ENCODE data around the gene SLCO2A1. TPM values are rescaled to one million over a fixed set of nuclear protein-coding genes. Genes with fewer than 3 reads are reported as not detected.
"Not testable (repeated sequence)": the region's sequence is repeated elsewhere in the genome, so short reads cannot be mapped to it uniquely, and the experiment has no call there.

Gene SLCO2A1
- total RNA-seq, result 7.8 TPM
- long read RNA-seq, full-length matches to known transcripts, result 1 of 1 reads
- long read RNA-seq, partial matches to known transcripts, result 0 of 1 reads
- long read RNA-seq, other reads (novel, unspliced or antisense), result 0 of 1 reads

DNA sequence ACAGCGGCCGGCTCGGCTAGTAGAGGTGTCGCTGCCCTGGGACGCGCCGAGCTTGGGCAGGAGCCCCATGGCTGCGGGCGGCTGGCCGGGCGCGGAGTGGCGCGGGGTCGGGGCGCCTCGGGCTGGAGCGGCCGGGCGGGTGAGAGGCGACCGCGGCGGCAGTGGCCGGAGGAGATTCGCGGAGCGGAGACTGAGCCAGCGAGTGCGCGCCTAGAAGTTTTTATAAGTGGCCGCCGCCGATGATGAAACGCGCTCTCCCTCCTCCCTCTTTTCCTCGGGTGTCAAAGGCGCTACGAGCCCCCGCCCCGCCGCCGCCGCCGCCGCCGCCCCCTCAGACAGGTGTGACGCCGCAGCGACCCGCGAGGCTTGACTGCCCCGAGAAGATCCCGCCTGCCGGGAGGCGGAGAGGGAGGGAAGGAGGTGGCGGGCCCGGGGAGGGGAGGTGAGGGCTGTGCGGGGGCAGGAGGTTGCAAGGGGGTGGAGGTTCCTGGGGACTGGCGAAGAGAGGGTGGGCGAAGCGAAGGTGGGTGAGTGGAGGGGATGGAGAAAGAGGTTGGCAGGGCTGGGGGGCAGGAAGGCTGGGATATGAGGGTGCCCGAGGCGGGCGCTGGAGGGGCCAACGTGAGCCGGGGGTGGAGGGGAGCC lies at the start of gene SLCO2A1:
SLCO2A1 (minus strand) TSS at position 192 of the 645 bp plus-strand sequence; CDS start at position 69, 123 bp downstream.
- DNase-seq (ENCODE audit: missing footprints) (no peak), ATAC-seq (peak; percentile 60)
- intact Hi-C loops (cut with DNase I), result no loop called here

DNA sequence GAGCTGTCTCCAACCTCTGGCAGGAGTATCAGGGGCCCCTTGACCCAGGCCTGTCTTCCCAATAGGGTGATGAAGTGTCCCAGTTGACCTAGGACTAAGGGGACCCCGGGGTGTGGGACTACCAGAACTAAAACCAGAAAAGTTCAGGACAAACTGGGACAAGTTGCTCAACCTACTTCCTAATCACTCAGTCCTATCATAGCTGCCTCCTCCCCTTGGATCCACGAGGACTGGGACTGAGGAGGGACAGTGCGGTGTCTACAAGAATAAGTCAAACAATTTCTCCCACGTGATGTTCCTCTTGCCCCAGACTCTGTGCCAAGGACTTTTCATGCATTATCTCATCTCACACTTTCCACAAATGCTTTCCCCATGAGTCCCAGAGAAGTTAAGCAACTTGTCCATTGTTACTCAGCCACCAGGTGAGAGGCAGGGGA lies 49.4 kb upstream of the SLCO2A1 start:
- DNase-seq (ENCODE audit: missing footprints), result no peak
- ATAC-seq, result no peak
- intact Hi-C loops (cut with DNase I), result no loop called here

DNA sequence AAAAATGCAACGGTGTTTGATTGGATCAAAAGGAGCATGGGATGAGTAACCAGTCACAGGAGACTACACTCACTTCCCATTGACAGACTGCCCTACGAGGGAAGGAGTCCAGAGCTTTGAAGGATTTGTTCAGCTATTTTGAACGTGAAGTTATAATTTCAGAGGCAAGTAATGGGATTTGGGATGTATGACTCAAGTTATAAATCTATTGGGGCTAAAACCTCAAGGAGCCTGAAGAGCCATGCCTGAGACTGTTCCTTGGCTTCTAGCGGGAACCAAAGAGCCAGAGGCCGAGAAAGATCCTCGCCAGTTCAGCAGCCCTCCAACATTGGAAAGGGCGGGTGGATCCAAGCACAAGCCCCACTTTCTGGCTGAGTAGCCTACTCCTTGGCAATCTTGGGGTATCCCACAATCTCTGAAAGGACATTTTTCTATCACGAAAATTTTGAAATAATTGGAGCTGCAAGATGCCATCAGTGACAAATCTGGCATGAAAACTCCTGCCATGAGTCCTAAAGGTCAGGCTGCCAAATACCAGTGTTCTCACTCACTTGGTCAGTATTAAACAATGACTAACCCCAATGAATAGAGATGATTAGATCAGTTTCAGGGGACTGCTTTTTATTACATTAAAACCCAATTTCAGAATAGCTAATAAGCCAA lies 48.6 kb upstream of the SLCO2A1 start:
- intact Hi-C loops (cut with DNase I), result no loop called here
- DNase-seq (ENCODE audit: missing footprints), result no peak
- no peak for ATAC-seq

DNA sequence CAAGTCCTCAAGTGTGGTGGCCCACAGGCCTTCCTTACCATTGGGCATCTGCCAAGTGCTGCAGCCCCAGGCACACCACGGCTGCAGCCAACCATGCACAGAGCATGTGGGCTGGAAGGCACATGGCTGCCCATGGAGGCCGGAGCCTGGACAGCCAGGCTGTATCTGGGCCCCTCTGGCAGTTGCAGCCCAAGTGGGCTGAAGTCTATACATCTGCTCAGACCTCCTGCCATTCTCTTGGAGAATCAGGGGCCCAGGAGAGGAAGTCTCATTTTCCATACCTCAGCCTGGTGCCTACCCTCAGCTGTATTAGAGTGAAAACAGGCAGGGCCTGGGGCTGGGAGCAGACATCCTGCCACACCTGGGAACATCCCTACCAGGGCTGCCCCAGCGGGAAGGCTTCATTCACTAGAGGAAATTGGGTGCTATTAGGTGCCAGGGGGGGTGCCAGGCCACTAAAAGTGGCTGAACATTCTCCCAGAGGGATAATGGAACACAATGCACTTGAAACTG lies 48.0 kb upstream of the SLCO2A1 start:
- DNase-seq (ENCODE audit: missing footprints), result no peak
- intact Hi-C loops (cut with DNase I), result no loop called here

DNA sequence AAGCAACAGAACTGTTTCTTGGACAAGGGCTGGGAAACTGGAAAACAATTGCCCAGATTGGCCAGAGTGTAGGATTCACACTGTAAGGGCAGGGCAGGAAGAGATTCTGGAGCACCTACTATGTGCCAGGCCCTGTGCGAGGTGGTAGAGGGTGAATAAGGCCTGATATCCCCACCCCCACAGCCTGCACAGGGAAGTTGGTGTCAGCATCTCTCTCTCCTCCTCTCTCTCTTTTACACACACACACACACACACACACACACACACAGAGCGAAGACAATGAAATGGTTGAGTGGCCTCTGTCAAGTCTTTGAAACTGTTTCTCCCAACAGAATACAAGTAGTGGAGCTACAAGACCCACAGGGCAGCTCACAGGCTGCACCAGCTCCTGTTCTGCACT lies 47.1 kb upstream of the SLCO2A1 start:
- ATAC-seq, result no peak
- intact Hi-C loops (cut with DNase I), result no loop called here
- no peak for DNase-seq (ENCODE audit: missing footprints)

More for the DNA sequence above, 48.0 kb upstream of the SLCO2A1 start:
- ATAC-seq, result no peak

DNA sequence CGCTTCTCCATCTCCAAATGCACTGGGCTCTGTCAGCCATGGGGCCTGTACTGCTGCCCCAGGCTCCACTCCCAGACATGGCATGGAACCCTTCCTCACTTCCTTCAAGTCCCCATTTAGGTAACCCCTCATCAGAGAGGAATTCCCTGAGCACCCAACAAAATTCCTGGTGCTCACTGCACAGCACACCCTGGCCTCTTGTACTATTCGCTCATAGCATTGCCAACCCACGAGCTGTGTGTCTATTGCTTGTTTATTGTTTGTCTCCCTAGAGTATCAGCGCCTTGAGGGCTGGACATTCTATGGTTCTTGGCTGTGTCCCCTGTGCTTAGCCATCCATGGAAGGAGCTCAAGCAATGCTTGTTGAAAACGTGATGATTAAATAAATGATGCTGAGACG lies 46.1 kb upstream of the SLCO2A1 start:
- ATAC-seq, result no peak
- intact Hi-C loops (cut with DNase I), result no loop called here
- no peak for DNase-seq (ENCODE audit: missing footprints)

DNA sequence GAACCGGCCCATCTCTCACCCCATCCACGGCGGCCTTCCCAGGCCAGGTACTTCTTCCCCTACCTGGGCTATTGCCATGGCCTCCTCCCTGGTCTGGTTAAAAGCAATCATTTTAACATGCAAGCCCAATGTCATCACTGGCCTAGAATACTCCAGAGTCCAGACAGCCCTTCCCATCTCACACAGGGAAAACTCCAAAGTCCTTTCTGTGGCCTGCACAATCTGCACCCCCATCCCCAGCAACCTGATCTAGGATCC lies 45.8 kb upstream of the SLCO2A1 start:
- ATAC-seq, result no peak
- no peak for DNase-seq (ENCODE audit: missing footprints)
- intact Hi-C loops (cut with DNase I), result no loop called here

DNA sequence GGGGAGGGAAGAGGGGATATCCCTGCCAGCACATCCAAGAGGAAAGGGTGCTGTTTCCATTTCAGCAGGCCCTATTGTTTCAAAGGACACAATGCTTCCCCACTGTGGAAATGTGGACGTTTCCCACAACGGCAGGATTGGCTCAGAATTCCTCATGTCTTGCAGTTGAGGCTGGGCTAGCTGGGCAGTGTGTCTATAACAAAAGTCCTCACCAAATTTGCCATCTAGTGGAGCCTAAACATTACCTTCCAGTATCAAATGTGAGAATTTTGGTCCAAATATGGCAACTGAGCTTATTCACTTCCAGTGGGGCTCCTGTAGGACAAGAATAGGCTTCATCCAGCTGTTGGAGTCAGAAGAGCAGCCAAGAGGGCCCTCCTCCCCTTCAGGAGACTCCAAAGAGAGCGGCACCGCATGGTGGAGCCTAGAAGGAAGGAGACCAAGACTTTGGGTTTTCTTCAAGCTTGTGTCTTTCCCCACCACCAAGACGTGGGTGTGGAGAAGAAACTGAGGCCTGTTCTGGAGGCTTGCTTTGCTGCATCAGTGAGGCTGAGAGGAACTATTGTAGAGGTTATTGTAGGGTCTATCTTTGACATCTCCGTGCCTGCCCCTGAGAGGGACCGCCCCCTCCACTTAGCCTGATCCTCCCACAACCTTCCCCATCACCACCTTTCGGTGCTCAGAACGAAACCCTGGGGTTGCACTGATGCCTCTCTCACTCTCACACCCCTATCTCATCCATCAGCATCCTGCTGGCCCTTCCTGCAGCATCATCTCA lies 45.3 kb upstream of the SLCO2A1 start:
- intact Hi-C loops (cut with DNase I), result no loop called here
- DNase-seq (ENCODE audit: missing footprints), result no peak

DNA sequence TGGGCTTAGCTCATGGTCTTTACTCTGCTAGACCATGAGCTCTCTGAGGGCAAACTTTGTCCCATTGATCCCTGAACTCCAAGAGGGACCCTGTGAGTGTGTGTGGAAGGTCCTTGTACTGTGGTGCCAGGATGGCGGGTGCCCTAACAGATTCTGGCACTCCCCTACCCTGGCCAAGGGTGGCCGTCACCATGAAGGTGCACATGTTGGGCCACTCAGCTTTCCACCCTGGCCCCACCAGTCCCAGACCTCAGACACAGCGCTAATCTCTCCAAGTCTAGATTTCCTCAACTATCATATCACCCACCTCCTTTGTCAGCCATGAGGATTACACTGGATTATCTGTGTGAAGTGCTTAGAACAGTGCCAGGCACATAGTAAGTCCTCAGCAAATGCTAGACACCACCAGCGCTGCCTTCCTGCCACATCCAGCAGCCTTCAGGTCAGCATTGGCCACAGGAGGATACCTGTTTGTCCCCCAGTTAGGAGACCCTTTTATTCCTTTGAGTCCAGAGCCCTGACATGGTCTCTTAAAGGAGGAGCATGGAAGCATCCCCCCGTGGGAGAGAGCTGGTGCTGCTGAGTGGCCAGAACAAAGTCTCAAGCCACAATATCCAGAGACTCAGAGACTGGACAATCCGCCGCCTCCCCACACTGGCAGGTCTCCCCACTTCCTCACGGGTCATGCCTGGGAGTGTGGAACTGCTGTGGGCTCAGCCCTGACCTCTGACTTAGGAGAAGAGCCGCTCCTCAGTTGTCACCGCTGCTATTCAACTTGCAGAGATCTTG lies 44.5 kb upstream of the SLCO2A1 start:
- DNase-seq (ENCODE audit: missing footprints), result no peak
- no peak for ATAC-seq
- intact Hi-C loops (cut with DNase I), result no loop called here

More for the DNA sequence above, 45.3 kb upstream of the SLCO2A1 start:
- ATAC-seq, result no peak

DNA sequence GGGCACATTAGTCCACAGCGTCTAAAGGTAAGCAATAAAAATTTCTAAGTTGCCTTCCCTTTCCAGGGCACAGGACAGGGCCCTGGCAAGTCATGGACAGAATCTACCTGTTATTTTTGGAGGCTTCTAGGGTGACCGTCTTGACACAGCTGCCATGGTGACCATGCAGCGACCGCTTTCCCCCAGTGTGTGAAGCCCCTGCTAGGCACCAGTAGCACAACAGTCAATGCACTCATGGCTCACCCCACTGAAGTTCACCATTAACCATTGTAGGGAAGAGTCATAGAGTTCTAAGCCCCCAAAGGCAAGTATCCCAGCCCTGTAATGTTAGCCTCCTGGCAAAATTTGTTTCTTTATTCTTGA lies 43.8 kb upstream of the SLCO2A1 start:
- intact Hi-C loops (cut with DNase I), result no loop called here
- no peak for ATAC-seq

DNA sequence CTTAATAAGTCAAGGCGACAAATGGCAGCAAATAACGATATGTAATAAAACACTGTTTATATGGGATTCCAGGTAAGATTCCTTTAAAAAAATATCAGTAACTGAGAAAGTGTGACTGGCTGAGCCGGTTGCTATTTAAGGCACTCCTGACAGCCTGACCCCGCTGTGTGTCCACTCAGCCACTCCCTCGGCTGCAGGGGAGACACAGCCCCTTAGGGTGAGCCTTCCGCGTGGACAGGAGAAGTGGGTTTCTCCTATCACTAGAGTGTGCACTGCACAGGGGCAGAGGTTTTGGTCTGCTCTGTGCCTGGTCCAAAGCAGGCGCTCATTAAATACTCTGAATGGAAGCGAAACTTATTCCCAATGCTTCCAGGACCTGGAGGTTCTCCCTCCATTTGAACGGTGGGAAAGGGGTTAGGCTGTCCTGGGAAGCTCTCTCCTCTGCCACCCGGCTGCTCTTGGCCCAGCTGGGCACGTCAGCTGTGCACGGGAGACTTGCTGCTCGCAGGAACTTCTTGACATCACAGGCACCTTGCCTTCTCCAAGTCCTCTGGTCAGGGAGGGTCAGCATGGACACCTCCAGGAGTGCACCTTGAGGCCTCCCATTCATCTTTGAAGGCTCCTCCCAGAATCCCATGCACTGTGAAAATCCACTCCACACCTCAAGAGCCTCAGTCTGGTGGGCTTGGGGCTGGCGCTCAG lies 43.3 kb upstream of the SLCO2A1 start:
- intact Hi-C loops (cut with DNase I), result no loop called here
- DNase-seq (ENCODE audit: missing footprints), result no peak
- ATAC-seq, result no peak

More for the DNA sequence above, 43.8 kb upstream of the SLCO2A1 start:
- no peak for DNase-seq (ENCODE audit: missing footprints)

DNA sequence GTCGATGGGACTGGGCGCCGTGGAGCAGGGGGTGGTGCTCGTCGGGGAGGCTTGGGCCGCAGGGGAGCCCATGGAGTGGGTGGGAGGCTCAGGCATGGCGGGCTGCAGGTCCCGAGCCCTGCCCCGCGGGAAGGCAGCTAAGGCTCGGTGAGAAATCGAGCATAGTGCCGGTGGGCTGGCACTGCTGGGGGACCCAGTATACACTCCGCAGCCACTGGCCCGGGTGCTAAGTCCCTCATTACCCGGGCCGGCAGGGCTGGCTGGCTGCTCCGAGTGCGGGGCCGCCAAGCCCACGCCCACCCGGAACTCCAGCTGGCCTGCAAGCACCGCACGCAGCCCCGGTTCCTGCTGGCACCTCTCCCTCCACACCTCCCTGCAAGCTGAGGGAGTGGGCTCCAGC lies 40.6 kb upstream of the SLCO2A1 start:
- ATAC-seq; intact Hi-C loops (cut with DNase I); DNase-seq (ENCODE audit: missing footprints): not testable (repeated sequence)

DNA sequence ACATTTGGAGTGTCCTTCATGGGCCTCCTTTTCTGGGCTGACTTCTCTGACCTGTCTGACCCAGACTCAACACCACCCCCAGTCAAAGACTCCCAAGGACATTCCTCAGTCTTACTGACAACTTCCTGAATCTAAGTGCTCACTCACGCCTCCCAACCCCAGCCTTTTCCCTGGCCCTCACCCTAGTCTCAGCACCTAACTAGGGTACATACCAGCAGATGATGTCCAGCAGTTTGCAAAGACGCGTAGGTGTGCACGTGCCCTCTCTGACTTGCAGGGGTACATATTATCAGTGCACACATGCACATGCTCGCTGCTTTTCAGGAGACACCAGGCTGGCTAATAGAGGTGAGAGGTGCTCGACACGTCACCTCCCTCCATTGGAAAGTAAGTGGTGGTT lies 38.7 kb upstream of the SLCO2A1 start:
- intact Hi-C loops (cut with DNase I), result no loop called here
- DNase-seq (ENCODE audit: missing footprints) (no peak), ATAC-seq (no peak)

DNA sequence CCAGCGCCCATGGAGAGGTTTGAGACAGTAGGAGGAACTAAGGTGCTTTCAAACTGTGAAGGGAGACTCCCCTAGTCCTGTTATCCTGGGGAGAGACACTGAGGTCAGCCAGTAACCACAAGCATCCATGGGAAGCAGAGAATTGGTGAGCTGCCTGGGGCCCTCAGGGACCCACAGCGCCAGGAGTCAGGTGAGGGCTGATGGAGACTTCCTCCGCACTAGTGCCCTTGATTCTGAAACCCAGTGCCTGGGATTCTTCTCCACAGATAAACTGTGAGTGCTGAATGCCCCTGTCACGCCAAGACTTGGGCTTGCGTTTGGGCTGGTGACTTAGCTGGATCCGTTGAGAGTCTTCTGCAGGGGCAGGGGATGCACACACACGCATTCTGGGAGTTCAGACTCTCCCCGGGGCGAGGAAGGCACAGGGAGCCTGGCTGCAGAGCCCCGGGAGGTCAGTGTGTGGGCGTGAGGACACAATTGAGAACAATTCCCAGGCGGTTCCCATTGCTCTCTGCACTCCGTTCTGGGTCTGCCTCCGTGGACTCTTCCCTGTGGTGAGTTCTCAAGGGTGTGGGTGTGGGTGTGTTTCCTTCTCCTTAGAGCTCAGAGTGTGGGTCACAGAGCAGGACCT lies 37.9 kb upstream of the SLCO2A1 start:
- no peak for ATAC-seq
- no peak for DNase-seq (ENCODE audit: missing footprints)
- intact Hi-C loops (cut with DNase I), result no loop called here

DNA sequence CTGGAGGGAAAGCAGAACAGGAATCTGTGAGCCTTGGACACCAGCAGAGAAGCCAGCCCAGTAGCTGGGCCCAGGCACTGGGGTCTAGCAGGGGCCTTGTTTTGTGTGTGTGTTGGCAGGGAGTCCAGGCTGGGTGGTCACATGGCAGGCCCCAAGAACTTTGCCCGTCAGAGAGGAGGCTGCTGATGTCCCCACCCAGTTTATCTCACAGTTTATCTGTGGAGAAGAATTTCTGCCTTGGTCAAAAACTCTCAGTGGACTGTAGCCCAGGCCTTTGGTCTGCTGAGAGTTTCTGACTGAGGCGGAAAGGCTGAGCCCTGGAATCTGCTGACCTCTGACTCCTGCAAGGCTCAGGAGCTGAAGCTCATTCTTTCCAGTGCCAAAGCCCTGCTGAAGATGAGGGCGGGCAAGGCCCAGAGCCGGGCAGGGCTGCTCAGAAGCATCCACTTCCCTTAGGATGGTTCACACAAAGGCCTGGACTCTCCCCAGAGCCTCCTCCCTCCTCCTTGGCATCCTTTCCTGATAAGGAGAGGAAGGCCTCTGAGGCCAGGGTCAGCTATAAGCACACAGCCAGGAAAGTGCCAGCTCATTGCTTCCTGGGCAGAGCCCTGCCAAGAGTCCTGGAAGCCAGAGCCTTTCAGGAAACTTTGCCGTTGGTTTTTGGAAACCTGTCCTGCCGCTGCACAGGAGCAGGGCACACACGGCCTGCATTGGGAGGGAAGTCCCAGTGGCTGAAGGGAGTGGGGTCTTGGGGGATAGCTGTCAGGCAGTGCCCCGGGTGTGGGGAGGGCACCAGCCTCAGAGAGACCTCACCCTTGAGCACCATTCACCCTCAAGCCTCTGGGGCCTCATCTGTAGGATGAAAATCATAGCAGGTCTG lies 37.2 kb upstream of the SLCO2A1 start:
- ATAC-seq (no peak), DNase-seq (ENCODE audit: missing footprints) (no peak)
- intact Hi-C loops (cut with DNase I), result no loop called here

DNA sequence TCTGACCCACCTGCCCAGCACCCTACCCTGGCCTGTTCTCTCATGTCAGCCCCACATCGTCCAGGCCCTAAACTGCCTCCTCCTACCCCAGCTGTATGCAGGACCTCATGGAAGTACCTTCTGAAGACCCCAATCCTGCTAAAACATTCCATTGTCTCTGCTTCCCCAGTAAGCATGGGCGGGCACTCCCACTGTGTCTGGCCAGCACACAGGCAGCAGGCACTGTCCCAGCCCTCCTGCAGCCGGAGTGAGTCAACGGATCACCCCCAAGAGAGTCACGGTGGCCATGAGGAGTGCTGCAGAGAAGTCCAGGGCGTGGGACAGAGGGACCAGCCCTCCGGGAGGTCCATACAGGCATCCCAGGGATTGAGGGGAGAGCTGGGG lies 36.4 kb upstream of the SLCO2A1 start:
- intact Hi-C loops (cut with DNase I), result no loop called here
- no peak for DNase-seq (ENCODE audit: missing footprints)
- no peak for ATAC-seq

Measured in Right ventricle myocardium inferior (tissue), 1 donor.